Stimulated activated CD8-positive, alpha-beta memory T cell treated with anti-CD3 and anti-CD28 coated beads, Interleukin-12 subunit alpha, Interleukin-12 subunit beta, amount 100 ng/mL, for 4 hours (primary cell): ENCODE measurements around the gene HCRT.
"Not testable (repeated sequence)": the region's sequence is repeated elsewhere in the genome, so short reads cannot be mapped to it uniquely, and the experiment has no call there.

Source experiments
- DNase-seq: peaks from one replicate; pipeline ENCODE4 v3.0.0-alpha.2; 2020; ENCODE audit warnings: low read depth

Gene HCRT

DNA sequence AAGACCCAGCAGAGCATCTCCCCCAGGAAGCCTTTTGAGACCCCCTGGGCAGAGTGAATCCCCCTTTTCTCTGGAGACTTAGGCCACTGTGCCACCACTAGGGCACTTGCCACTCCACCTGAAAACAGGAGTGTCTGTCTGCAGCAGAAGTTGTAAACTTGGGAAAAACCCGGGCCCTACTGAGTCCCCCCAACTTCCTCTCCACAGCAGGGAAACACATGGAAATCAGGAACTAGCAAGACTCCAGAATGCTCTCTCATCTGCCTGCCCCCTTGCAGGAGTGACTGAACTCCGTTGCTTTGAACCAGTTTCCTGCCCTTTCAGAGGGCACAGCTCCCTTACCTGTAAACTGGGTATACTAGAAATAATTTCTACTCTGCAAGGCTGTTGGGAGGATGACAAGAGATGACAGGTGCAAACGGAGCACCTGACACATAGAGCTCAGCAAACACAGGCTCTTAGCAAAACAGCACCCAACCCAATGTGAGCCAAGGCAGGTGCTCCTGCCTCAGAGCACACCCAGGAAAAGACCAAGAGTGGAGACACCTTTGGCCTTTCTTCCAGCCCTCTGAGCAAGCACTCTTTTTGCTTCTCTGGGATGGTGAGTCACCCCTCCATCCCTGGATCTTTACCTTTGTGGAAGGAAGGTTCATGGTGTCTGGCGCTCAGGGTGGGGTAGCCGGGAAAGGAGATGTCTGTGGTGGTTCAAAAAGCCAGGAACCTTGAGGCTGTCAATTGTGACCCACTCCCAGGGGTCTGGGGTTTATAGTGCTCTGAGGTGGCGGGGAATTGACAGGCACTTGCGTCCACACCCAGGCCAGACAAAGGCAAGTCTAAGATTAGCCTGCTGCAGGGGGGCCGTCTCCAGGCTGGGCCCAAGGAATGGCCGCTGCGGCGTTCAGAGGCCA lies at the start of gene HCRT:
Gene HCRT, minus strand, starts transcription at position 740 of the 908 bp plus-strand sequence. Its CDS starts 87 bp downstream, at position 653.
- DNase-seq: no peak

- DNase-seq: no peak
Measured at GRCh38 chr17:42233994-42234393, 48.7 kb upstream of the HCRT start.

DNA sequence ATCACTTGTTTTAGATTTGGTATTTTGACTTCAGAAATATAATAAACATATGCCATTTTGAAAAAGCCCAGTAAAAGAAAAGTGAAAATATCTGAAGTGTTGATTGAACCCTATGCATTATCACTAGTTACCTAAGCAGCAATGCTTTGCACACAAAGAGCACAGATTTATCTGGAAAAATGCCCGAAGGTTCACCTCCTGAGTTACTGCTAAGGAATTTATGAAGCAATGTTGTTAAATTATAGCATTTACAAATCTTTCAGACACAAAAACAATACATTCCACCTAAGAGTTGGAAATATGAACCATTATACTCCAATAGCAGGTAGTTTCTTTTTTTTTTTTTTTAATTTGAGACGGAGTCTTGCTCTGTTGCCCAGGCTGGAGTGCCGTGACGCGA lies 47.9 kb upstream of the HCRT start:
- no peak for DNase-seq

- no peak for DNase-seq
Measured at GRCh38 chr17:42230225-42230624, 45.0 kb upstream of the HCRT start.

- DNase-seq: no peak
Measured at GRCh38 chr17:42227849-42228700, 42.8 kb upstream of the HCRT start.

DNA sequence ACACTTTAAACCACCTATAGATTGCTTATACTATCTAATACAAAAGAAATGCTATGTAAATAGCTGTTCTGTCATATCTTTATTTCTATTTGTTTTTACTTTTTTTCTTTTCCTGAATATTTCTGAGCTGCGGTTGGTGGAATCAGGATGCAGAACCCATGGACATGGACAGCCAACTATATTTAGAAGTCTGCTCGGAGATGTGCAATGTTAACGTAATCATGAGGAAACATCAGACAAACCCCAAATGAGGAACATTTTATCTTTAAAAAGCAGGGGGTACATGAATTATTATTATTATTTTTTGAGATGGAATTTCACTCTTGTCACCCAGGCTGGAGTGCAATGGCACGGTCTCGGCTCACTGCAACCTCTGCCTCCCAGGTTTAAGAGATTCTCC lies 40.4 kb upstream of the HCRT start:
- no peak for DNase-seq

DNA sequence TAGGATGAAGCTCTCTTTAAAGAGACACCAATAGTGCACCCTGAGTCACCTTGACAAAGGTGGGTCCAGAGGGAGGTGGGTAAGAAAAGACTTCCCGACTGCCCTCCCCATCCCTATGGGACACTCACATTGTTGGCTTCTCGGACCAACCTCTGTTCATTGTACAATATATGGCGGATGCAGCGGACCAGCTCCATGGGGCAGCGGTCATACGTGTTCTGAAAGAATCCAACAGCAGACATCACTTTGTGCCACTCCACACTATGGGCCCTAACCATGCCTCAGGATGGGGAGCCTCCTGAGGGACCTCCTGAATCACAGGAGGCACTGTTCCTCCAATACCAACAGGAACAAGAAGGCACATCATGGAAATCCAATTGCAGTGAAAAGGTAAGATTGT lies 39.4 kb upstream of the HCRT start:
- no peak for DNase-seq

GRCh38 chr17:42221886-42222745 lies 36.9 kb upstream of the HCRT start:
- DNase-seq: peak; percentile 19

DNA sequence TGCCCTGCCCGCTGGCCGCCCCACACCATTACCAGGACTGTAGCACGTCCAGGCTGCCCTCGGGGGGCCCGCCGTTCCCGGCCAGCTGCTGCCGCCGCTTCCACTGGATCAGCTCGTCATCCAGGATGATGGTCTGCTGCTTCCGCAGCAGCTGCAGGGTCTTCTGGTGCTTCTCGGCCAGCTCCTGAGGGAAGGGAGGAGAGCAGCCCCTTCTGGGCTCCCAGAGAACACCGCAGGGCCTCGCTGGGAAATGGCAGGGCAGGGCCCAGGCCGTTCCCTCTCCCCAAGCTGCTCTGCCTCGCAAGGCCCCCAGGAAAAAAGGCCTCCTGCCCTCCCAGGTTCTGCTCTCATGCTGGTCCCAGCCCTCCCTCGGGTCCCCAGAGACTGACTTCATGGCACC lies 34.0 kb upstream of the HCRT start:
- not testable (repeated sequence) for DNase-seq

GRCh38 chr17:42214156-42214555 lies 28.9 kb upstream of the HCRT start:
- no peak for DNase-seq

DNA sequence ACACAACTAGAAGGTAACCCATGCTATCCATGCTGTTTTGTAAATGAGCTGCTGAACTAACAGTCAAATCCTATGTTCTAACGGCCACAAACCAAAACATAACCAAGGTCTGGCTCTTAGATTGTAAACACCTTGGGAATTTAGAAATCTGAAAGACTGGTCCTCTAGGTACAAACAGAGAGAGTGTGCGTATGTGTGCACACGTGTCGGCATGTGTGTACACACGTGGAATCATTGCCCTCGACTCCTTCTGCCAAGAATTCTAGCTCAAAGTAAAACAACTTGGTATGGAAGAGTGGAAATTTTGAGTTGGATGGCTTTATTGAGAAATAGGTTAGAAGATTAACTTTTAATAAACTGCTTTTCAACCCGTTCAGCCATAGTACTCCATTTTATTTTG lies 27.1 kb upstream of the HCRT start:
- no peak for DNase-seq

DNA sequence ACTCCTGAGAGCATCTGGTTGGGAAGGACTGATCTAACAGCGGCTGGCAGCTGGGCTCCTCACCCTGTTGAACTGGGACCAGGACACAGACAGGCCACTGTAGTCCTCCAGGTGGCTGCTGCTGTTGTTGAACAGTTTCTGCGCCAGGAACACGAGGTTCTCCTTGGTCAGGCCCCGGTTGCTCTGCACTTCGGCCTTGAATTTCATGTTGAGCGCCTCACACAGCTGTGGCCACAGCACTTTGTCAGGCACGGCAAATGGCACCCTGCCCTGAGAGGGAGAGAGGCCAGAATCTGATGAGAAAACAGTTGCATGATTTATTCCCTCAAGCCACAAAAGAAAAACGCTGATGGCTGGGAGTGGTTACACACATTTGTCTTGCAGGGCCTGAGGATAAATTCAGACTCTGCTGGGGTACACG lies 26.7 kb upstream of the HCRT start:
- not testable (repeated sequence) for DNase-seq

GRCh38 chr17:42210046-42210445 lies 24.8 kb upstream of the HCRT start:
- DNase-seq: no peak

GRCh38 chr17:42206153-42206612 lies 20.9 kb upstream of the HCRT start:
- DNase-seq: not testable (repeated sequence)

DNA sequence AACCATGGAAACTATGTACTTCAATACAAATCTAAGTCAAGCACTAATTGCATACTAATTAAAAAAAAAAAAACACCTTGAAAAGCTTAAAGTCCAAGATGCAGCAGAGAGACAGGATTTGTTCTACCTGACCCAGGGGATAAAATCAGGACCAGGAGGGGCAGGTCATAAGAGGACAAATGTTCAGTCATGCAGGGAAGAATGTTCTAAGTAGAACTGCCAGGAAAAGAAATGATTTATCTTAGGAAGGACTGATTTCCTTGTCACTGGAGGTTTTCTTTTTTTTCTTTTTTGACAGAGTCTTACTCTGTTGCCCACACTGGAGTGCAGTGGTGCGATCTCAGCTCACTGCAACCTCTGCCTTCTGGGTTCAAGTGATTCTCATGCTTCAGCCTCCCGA lies 18.1 kb upstream of the HCRT start:
- DNase-seq: no peak

DNA sequence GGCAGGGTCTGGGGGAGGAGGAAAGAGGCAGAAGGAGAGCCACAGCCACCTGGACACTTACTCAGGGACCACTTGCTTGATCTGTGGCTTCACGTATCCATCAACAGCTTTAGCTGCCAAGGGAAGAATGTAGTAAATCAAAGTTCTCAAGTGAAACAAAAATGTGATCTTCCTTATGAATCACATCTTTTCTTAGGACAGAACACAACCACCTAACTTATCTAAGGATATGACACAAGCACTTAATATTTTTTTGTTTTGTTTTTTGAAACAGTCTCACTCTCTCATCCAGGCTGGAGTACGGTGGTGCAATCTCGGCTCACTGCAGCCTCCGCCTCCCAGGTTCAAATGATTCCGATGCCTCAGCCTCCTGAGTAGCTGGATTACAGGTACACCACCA lies 17.4 kb upstream of the HCRT start:
- no peak for DNase-seq

DNA sequence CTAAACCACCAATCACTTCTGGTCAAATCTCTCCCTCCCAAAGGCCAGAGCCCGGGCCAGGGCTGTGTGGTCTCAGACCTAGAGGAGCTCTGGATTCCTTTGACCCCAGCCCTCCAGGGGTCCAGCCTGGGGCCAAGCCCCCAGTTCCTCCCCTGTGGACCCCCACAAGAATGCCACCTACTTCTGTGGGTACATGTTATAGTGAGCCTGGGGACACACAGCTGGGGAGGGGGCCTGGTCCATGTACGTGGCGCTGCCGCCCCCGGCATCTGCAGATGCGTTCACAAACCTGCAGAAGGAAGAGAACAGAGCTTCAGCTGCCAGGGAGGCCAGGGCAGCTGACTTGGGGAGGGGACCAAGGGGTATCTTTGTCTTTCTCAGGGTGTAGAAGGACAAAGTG lies 16.9 kb upstream of the HCRT start:
- DNase-seq: no peak

DNA sequence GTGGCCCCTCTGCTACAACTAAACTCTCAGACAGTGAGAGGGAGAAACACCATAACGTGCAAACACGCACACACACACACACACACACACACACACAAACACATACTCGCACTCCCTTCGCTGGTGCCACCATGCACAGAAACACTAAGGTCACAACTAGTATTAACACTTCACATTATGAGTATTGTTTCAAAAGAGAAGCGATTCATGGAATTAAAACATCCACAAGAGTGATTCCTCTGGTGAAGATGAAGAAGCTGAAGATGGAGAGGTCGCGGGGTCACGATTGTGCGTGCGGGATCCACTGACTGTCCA lies 16.2 kb upstream of the HCRT start:
- no peak for DNase-seq

- DNase-seq: no peak
Measured at GRCh38 chr17:42200706-42201457, 15.6 kb upstream of the HCRT start.

DNA sequence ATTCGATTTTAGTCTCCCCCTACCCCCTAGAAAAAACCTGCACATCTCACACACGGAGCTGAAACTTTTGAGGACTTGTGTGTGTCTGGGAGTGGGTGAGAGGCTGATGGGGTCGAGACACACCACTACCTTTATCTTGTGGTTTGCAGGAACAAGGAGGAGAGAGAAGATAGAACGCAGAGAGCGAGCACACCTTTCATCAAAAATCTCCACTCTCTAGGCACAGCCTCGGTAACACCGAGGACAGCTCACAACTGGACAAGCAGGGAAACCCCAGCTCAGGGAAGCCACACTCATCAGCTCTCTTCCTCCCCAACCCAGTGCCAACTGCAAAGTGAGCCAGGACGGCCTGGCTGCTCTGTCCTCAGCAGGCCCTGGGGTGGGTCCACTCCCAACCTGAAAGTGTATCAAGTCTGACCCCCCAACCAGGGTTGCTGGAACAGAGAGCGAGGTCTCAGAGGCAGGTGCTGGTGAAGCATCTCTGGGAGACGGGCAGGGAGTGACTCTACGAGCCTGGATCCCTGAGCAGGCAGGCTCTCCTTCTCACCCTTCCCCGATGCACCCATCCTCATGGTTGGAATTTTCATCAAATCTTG lies 14.3 kb upstream of the HCRT start:
- DNase-seq: no peak

- no peak for DNase-seq
Measured at GRCh38 chr17:42198897-42199296, 13.6 kb upstream of the HCRT start.
